AG10803 (cell line): ENCODE measurements around the gene PC.
"Not testable (repeated sequence)": the region's sequence is repeated elsewhere in the genome, so short reads cannot be mapped to it uniquely, and the experiment has no call there.

Experiments used
- DNase-seq: peaks from one replicate; pipeline ENCODE4 v3.0.0; 2010; ENCODE audit warnings: low read depth
- H3K4me3 ChIP-seq: 2 replicates; pipeline ENCODE4 v1.5.1; 2011; ENCODE audit warnings: mild to moderate bottlenecking, low read length, control low read depth
- TF ChIP-seq, protein P1 (sequence below): conservative IDR thresholded peaks from 2 replicates; pipeline ENCODE4 v1.5.1; 2011; ENCODE audit warnings: mild to moderate bottlenecking, low read length, control low read depth, inconsistent platforms

Gene PC, protein sequence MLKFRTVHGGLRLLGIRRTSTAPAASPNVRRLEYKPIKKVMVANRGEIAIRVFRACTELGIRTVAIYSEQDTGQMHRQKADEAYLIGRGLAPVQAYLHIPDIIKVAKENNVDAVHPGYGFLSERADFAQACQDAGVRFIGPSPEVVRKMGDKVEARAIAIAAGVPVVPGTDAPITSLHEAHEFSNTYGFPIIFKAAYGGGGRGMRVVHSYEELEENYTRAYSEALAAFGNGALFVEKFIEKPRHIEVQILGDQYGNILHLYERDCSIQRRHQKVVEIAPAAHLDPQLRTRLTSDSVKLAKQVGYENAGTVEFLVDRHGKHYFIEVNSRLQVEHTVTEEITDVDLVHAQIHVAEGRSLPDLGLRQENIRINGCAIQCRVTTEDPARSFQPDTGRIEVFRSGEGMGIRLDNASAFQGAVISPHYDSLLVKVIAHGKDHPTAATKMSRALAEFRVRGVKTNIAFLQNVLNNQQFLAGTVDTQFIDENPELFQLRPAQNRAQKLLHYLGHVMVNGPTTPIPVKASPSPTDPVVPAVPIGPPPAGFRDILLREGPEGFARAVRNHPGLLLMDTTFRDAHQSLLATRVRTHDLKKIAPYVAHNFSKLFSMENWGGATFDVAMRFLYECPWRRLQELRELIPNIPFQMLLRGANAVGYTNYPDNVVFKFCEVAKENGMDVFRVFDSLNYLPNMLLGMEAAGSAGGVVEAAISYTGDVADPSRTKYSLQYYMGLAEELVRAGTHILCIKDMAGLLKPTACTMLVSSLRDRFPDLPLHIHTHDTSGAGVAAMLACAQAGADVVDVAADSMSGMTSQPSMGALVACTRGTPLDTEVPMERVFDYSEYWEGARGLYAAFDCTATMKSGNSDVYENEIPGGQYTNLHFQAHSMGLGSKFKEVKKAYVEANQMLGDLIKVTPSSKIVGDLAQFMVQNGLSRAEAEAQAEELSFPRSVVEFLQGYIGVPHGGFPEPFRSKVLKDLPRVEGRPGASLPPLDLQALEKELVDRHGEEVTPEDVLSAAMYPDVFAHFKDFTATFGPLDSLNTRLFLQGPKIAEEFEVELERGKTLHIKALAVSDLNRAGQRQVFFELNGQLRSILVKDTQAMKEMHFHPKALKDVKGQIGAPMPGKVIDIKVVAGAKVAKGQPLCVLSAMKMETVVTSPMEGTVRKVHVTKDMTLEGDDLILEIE

DNA sequence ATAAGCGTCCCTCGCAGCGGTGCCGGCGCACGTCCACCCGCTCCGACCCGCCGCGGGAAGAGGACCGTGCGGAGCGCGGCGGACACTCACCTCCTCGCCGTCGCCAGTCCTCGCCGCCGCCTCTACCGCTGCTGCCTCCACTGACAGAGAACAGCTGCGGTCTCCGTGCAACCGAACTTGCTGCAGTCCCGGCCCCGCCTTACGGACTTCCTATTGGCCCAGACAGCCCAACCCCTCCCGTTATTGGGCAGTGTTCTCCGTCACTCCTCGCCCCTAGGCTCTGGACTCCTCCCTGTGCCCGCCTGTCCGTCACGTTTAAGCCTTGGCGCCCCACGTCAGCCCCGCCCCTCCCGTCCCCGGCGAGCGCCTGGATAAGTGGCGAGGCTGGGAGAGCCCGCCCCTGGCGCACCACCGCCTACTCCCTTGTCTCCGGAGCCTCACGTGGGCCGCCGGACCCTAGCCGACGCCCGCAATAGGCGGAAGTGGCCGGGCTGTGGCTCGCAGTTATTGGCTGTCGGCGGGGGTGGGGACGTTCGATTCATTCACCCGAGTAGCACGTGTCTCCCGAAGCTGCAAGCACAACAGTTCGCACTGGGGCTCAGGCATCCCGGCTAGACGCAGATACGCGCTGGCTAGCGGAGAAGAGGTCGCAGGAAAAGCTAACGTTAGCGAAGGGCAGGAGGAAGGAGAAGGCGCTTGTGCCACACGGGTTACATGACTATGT is at the start of gene PC:
TSS of gene PC (minus strand) at position 152 of the 724 bp plus-strand sequence. CDS start 86,224 bp downstream, outside the sequence.
- H3K4me3 ChIP-seq: peak within 1 kb of the TSS; percentile 72
- TF ChIP-seq, protein P1, sequence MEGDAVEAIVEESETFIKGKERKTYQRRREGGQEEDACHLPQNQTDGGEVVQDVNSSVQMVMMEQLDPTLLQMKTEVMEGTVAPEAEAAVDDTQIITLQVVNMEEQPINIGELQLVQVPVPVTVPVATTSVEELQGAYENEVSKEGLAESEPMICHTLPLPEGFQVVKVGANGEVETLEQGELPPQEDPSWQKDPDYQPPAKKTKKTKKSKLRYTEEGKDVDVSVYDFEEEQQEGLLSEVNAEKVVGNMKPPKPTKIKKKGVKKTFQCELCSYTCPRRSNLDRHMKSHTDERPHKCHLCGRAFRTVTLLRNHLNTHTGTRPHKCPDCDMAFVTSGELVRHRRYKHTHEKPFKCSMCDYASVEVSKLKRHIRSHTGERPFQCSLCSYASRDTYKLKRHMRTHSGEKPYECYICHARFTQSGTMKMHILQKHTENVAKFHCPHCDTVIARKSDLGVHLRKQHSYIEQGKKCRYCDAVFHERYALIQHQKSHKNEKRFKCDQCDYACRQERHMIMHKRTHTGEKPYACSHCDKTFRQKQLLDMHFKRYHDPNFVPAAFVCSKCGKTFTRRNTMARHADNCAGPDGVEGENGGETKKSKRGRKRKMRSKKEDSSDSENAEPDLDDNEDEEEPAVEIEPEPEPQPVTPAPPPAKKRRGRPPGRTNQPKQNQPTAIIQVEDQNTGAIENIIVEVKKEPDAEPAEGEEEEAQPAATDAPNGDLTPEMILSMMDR: no peak
- peak; percentile 100 for DNase-seq

DNA sequence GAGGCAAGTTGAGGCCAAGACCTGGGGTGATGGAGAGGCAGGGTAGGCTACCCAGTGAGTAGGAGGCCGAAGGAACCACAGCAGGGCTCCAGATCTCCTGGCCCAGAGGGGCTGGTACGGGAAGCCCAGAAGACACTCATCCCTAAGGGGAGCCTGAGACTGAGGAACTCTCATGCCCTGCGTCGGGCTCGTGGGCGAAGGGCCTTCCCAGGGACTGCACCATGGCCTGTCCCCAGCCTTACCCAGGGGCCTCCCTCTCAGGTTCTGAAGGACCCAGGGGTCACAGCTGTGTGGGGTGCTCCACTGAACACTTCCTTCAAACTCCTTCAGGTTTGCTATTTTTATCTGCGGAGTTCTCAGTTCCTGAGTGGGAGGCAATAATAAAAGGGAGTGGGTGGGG is 48.9 kb upstream of the PC start:
- TF ChIP-seq, protein P1: no peak
- no peak overlapping the region for H3K4me3 ChIP-seq
- DNase-seq: no peak

DNA sequence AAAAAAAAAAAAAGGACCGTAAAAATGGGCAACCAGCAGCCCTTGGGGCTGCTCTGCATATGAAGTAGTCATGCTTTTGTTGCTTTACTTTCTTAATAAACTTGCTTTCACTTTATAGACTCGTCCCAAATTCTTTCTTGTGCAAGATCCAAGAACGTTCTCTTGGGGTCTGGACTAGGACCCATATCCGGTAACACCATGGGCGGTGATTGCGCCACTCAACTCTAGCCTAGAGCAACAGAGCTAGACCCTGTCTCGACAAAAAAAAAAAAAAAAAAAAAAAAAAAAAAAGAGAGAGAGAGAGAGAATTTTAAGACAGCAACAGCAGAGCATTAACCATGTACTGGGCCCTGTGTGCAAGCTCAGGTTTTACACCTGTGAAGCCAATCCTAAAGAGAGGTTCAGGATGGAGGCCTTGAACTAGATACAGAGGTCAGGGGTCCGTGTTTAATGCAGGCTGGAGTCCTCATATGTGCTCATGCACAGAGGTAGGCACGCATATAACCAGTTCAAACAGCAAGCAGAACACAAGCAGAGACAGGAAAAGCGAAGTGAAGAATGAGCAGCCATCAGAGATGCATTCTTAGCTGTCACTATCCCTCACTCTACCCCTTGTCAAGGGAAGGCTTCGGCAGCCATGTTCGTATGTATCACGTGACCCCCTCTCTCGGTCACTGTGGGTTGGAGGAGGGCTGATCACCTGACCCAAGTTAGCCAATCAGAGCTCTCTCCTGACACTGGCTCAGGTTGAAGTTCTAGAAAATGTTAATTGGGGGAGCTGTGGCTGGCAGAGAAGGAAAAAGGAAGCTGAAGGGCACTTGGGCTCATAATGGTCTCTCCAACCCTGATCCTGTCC is 48.1 kb upstream of the PC start:
- H3K4me3 ChIP-seq: no peak overlapping the region
- DNase-seq: no peak
- TF ChIP-seq, protein P1: no peak

DNA sequence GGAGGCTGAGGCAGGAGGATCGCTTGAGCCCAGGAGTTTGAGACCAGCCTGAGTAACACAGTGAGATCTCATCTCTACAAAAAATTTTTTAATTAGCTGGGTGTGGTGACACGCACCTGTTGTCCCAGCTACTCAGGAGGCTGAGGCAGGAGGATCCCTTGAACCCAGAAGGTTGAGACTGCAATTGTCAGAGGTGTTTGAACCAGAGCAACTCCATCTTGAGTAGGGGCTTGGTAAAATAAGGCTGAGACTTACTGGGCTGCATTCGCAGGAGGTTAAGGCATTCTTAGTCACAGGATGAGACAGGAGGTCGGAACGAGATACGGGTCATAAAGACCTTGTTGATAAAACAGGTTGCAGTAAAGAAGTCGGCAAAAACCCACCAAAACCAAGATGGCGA is 47.0 kb upstream of the PC start:
- H3K4me3 ChIP-seq, DNase-seq: not testable (repeated sequence)

DNA sequence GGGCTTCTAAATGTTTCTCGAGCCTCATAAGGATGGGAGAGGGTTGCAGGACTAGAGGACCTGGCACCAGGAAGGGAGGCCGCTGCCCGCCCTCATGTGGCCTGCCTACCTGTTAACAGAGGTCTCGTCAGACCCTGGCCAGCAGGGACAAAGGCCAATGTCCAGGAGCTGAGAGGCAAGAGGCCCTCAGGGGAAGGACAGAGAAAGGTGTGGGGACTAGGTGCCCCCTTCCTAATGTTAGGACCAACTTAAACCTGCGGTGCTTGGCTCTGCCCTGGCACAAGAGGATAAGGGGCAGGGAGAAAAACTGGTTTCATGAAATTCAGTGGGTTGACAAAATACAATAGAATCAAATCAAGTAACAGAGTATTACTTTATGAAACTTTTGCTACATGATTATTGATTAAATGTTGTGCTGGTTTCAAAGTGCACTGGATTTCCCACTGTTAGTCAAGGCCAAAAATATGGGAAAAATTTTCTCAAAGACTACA is 44.8 kb upstream of the PC start:
- TF ChIP-seq, protein P1: no peak
- no peak overlapping the region for H3K4me3 ChIP-seq

DNA sequence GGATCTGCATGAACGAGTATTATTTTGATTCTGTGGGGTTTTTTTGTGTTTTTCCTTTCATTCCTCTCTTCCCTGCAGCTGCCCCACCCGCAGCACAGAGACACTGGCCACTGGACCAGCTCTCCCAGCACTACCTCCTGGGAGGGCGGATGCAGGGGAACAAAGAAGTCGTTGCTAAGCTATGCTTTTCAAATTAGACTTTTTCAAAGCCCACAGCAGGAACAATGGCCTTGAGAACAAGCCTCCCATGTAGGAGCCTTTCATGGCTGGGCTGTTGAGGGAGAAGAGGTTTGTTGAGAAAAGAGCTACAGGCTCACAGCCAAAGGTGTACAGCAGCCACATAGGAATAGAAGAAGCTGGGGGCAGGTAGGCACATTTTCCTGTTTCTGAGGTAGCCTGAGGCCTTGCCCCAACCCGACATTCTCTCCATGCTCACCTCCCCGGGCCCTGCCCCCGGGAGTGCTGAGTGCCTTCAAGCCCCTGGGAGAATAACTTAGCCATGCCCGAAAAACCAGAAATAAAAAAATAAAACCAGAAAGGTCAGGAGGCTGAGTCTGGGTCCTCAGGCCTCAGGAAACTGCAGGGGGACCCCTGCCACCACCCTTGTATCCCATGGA is 44.2 kb upstream of the PC start:
- DNase-seq: no peak
- H3K4me3 ChIP-seq: no peak overlapping the region
- TF ChIP-seq, protein P1: no peak

More for the DNA sequence above, 44.8 kb upstream of the PC start:
- DNase-seq: no peak
